Hematopoietic multipotent progenitor cell treated with erythropoietin and hydrocortisone succinate and interleukin-3 and kit ligand, for 17 days (in vitro differentiated cells): Measurements from ENCODE around the gene ENO2.
A peak's percentile ranks its signal among the peaks of the same experiment; 100 is the strongest.
"Not testable (repeated sequence)": the region's sequence is repeated elsewhere in the genome, so short reads cannot be mapped to it uniquely, and the experiment has no call there.

Experiments used
- DNase-seq: peaks from one replicate; pipeline ENCODE4 v3.0.0-alpha.2; 2015; ENCODE audit warnings: low spot score

Gene ENO2

GRCh38 chr12:6886206-6886999, 28.0 kb upstream of the ENO2 start:
- not testable (repeated sequence) for DNase-seq

- DNase-seq, result peak; percentile 5
These were observed 26.9 kb upstream of the ENO2 start for GRCh38 chr12:6887460-6887859.

- peak; percentile 5 for DNase-seq
These were observed 26.0 kb upstream of the ENO2 start for GRCh38 chr12:6888360-6888759.

- DNase-seq, result not testable (repeated sequence)
These were observed 25.6 kb upstream of the ENO2 start for GRCh38 chr12:6888794-6889193.

GRCh38 chr12:6889775-6890573, 24.4 kb upstream of the ENO2 start:
- DNase-seq, result not testable (repeated sequence)

GRCh38 chr12:6890789-6891645, 23.4 kb upstream of the ENO2 start:
- DNase-seq, result peak; percentile 98

- DNase-seq, result no peak
These were observed 22.8 kb upstream of the ENO2 start for GRCh38 chr12:6891646-6892001.

- DNase-seq, result not testable (repeated sequence)
These were observed 21.7 kb upstream of the ENO2 start for GRCh38 chr12:6892683-6893082.

GRCh38 chr12:6894321-6894720, 20.1 kb upstream of the ENO2 start:
- DNase-seq, result no peak

- DNase-seq, result no peak
These were observed 17.4 kb upstream of the ENO2 start for GRCh38 chr12:6896846-6897435.

GRCh38 chr12:6899427-6899826, 15.0 kb upstream of the ENO2 start:
- no peak for DNase-seq

GRCh38 chr12:6899837-6900519, 14.4 kb upstream of the ENO2 start:
- DNase-seq, result no peak

- no peak for DNase-seq
These were observed 11.9 kb upstream of the ENO2 start for GRCh38 chr12:6902448-6902847.

- no peak for DNase-seq
These were observed 10.7 kb upstream of the ENO2 start for GRCh38 chr12:6903722-6904121.

GRCh38 chr12:6904280-6905276, 9.8 kb upstream of the ENO2 start, which contains the start of gene LRRC23:
Gene LRRC23 (plus strand): TSS chr12:6904822. CDS start chr12:6905634, 812 bp downstream.
- peak; percentile 94 for DNase-seq

- no peak for DNase-seq
These were observed 8.9 kb upstream of the ENO2 start for GRCh38 chr12:6905414-6906040.

- DNase-seq, result not testable (repeated sequence)
These were observed 6.2 kb upstream of the ENO2 start for GRCh38 chr12:6908141-6908540.

GRCh38 chr12:6909421-6910145, 4.8 kb upstream of the ENO2 start:
- no peak for DNase-seq
